ENCODE data around the gene ARSK.

Gene ARSK

GRCh38 chr5:95624368-95624767, 69.5 kb downstream of the ARSK start:
- no peak for DNase-seq (ENCODE audit: low read depth)
- H3K4me3 ChIP-seq (ENCODE audit: low read depth, low read length) = no peak overlapping the region
- no peak for TF ChIP-seq CTCF (IDR thresholded peaks at IDR 0.05; ENCODE audit: insufficient read depth, low read depth, low read length, missing control alignments)

- H3K4me3 ChIP-seq (ENCODE audit: low read depth, low read length) = no peak overlapping the region
- no peak for DNase-seq (ENCODE audit: low read depth)
- no peak for TF ChIP-seq CTCF (IDR thresholded peaks at IDR 0.05; ENCODE audit: insufficient read depth, low read depth, low read length, missing control alignments)
Measured at GRCh38 chr5:95626701-95627100, 71.8 kb downstream of the ARSK start.

- TF ChIP-seq CTCF (IDR thresholded peaks at IDR 0.05; ENCODE audit: insufficient read depth, low read depth, low read length, missing control alignments) = no peak
- no peak overlapping the region for H3K4me3 ChIP-seq (ENCODE audit: low read depth, low read length)
- no peak for DNase-seq (ENCODE audit: low read depth)
Measured at GRCh38 chr5:95627971-95628810, 73.3 kb downstream of the ARSK start.

- no peak overlapping the region for H3K4me3 ChIP-seq (ENCODE audit: low read depth, low read length)
- no peak for TF ChIP-seq CTCF (IDR thresholded peaks at IDR 0.05; ENCODE audit: insufficient read depth, low read depth, low read length, missing control alignments)
Measured at GRCh38 chr5:95628933-95629332, 74.0 kb downstream of the ARSK start.

GRCh38 chr5:95630394-95630917, 75.6 kb downstream of the ARSK start:
- no peak for TF ChIP-seq CTCF (IDR thresholded peaks at IDR 0.05; ENCODE audit: insufficient read depth, low read depth, low read length, missing control alignments)
- no peak for DNase-seq (ENCODE audit: low read depth)
- H3K4me3 ChIP-seq (ENCODE audit: low read depth, low read length) = no peak overlapping the region

More at GRCh38 chr5:95628933-95629332, 74.0 kb downstream of the ARSK start:
- no peak for DNase-seq (ENCODE audit: low read depth)

- TF ChIP-seq CTCF (IDR thresholded peaks at IDR 0.05; ENCODE audit: insufficient read depth, low read depth, low read length, missing control alignments) = no peak
- no peak for DNase-seq (ENCODE audit: low read depth)
- no peak overlapping the region for H3K4me3 ChIP-seq (ENCODE audit: low read depth, low read length)
Measured at GRCh38 chr5:95631255-95631958, 76.5 kb downstream of the ARSK start.
